Neural cell (in vitro differentiated cells): ENCODE measurements around the gene ZNF799.

ENCODE experiments used
- CTCF ChIP-seq: fragments of 450-650 bp; IDR thresholded peaks from 2 replicates; pipeline ENCODE4 v1.5.1; 2014; ENCODE audit warnings: antibody characterized with exemption, mild to moderate bottlenecking, moderate library complexity; ENCODE audit not compliant: poor library complexity, severe bottlenecking
- EP300 ChIP-seq: fragments of 450-650 bp; conservative IDR thresholded peaks from 2 replicates; pipeline ENCODE4 v1.6.1; 2014; ENCODE audit warnings: antibody characterized with exemption, mild to moderate bottlenecking, moderate library complexity; ENCODE audit not compliant: poor library complexity, severe bottlenecking
- EZH2 ChIP-seq: fragments of 200-600, 300-800 bp; shearing (Covaris generic), sonication (generic); IDR thresholded peaks from 2 replicates; pipeline ENCODE4 v1.6.1; 2014; ENCODE audit warnings: antibody characterized with exemption, low read length, borderline replicate concordance, mild to moderate bottlenecking; ENCODE audit not compliant: insufficient read depth, poor library complexity, severe bottlenecking
- POLR2AphosphoS5 ChIP-seq: IDR thresholded peaks from 2 replicates; pipeline ENCODE4 v1.6.1; 2012
- RAD21 ChIP-seq: fragments of 450-650 bp; conservative IDR thresholded peaks from 2 replicates; pipeline ENCODE4 v1.6.1; 2014; ENCODE audit warnings: antibody characterized with exemption, mild to moderate bottlenecking, moderate library complexity
- REST ChIP-seq: IDR thresholded peaks from 2 replicates; pipeline ENCODE4 v1.6.1; 2012; ENCODE audit warnings: borderline replicate concordance
- SMC3 ChIP-seq: fragments of 450-650 bp; conservative IDR thresholded peaks from 2 replicates; pipeline ENCODE4 v1.6.1; 2014; ENCODE audit warnings: antibody characterized with exemption, mild to moderate bottlenecking, moderate library complexity; ENCODE audit not compliant: poor library complexity

- TF ChIP-seq CTCF: no peak
- TF ChIP-seq POLR2AphosphoS5: no peak
- TF ChIP-seq SMC3: no peak
- no peak for TF ChIP-seq EP300
- TF ChIP-seq RAD21: no peak
- no peak for TF ChIP-seq EZH2
- TF ChIP-seq REST: no peak
Observed at GRCh38 chr19:12346896-12347295, 54.2 kb downstream of the ZNF799 start.
